ENCODE data around the gene TBC1D5.
"Not testable (repeated sequence)": the region's sequence is repeated elsewhere in the genome, so short reads cannot be mapped to it uniquely, and the experiment has no call there.

Gene TBC1D5, protein sequence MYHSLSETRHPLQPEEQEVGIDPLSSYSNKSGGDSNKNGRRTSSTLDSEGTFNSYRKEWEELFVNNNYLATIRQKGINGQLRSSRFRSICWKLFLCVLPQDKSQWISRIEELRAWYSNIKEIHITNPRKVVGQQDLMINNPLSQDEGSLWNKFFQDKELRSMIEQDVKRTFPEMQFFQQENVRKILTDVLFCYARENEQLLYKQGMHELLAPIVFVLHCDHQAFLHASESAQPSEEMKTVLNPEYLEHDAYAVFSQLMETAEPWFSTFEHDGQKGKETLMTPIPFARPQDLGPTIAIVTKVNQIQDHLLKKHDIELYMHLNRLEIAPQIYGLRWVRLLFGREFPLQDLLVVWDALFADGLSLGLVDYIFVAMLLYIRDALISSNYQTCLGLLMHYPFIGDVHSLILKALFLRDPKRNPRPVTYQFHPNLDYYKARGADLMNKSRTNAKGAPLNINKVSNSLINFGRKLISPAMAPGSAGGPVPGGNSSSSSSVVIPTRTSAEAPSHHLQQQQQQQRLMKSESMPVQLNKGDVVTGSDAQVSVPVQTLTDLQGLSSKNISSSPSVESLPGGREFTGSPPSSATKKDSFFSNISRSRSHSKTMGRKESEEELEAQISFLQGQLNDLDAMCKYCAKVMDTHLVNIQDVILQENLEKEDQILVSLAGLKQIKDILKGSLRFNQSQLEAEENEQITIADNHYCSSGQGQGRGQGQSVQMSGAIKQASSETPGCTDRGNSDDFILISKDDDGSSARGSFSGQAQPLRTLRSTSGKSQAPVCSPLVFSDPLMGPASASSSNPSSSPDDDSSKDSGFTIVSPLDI

GRCh38 chr3:17742102-17742879, at the start of gene TBC1D5:
TSS of gene TBC1D5 (minus strand) at chr3:17742631. CDS start at chr3:17508570, 234,061 bp downstream.
- peak; percentile 95 to 96 for DNase-seq (ENCODE audit: low read depth in 2 of 2)

DNA sequence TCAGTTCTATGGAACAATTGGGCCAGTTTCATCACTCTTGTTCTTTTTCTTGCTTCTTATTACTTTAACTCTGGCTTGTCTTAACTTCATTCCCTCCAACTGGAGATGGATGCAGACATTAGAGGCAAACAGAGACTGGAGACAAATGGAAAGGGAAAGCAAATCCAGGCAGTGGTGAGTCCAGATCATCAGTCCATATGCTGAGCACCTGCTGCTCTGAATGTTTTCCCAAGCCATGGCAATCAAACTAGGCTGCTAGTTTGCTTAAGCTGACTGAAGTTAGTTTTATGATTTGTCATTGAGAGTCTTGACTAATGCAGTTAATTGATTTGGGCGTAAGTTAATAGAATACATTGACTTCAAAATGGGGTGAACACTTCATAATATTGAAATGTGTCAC, 41.0 kb upstream of the TBC1D5 start:
- no peak for DNase-seq (ENCODE audit: low read depth in 2 of 2)

DNA sequence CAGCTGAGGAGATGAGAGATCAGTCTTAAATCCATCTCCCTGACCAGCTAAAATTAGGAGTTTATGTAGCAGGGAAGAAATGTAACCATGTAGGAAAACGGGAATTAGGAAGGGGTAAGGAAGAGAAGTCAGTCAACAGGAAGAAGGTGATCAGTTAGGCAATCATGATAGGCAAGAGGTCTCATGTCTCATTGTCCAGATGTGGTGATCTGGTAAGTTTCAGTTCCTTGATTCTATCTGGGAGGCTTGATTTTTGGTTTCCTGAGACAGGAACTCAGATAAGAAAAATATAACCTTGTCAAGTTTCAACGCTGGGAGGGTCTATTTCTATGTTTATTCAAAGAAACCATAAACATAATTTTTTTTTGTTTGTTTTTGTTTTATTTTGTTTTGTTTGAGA, 40.3 kb upstream of the TBC1D5 start:
- DNase-seq (ENCODE audit: low read depth in 2 of 2) = no peak

DNA sequence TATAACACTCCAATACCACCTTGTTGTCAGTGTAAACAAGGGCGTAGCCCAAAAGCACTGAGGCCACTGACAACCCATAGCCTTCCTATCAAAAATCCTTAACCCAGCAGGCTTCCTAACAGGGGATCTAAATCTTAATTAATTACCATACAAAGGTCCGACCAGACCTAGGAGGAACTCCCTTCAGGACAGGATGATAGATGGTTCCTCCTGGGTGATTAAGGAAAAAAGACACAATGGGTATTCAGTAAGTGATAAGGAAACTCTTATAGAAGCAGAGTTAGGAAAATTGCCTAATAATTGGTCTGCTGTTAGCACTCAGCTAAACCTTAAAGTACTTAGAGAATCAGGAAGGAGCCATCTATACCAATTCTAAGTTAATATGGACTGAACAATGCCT, 37.9 kb upstream of the TBC1D5 start:
- not testable (repeated sequence) for DNase-seq (ENCODE audit: low read depth in 2 of 2)

- DNase-seq (ENCODE audit: low read depth in 2 of 2) = not testable (repeated sequence)
Observed at GRCh38 chr3:17779304-17780250, 37.1 kb upstream of the TBC1D5 start.

DNA sequence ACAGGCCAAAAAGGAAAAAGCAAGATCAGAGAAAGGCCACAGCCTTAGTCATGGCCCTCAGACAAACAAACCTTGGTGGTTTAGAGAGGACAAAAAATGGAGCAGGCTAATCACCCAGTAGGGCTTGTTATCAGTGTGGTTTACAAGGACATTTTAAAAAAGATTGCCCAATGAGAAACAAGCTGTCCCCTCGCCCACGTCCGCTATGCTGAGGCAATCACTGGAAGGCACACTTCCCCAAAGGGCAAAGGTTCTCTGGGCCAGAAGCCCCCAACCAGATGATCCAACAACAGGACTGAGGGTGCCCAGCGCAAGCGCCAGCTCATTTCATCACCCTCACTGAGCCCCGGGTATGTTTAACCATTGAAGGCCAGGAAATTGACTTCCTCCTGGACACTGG, 34.9 kb upstream of the TBC1D5 start:
- DNase-seq (ENCODE audit: low read depth in 2 of 2) = not testable (repeated sequence)

DNA sequence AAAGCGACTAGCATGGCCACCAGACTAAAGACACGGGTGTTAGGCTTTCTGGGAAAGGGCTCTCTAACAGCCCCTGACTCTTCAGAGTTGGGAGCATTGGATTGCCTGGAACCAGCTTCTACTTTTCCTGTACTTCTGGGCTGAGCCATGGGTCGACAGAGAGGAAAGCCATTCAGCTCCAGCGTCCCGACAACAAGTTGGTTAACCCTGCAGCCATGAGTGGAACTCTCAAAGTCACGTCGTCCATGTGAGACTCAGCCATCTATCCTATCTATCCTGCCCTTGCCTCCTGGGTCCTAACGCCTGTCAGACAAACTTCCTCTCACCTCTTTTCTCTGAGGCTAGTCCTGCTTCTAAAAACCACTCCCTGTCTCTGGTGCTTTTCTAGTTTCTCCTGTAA, 32.6 kb upstream of the TBC1D5 start:
- no peak for DNase-seq (ENCODE audit: low read depth in 2 of 2)

GRCh38 chr3:17774180-17774910, 31.9 kb upstream of the TBC1D5 start:
- not testable (repeated sequence) for DNase-seq (ENCODE audit: low read depth in 2 of 2)

GRCh38 chr3:17772556-17772955, 30.1 kb upstream of the TBC1D5 start:
- DNase-seq (ENCODE audit: low read depth in 2 of 2) = no peak

DNA sequence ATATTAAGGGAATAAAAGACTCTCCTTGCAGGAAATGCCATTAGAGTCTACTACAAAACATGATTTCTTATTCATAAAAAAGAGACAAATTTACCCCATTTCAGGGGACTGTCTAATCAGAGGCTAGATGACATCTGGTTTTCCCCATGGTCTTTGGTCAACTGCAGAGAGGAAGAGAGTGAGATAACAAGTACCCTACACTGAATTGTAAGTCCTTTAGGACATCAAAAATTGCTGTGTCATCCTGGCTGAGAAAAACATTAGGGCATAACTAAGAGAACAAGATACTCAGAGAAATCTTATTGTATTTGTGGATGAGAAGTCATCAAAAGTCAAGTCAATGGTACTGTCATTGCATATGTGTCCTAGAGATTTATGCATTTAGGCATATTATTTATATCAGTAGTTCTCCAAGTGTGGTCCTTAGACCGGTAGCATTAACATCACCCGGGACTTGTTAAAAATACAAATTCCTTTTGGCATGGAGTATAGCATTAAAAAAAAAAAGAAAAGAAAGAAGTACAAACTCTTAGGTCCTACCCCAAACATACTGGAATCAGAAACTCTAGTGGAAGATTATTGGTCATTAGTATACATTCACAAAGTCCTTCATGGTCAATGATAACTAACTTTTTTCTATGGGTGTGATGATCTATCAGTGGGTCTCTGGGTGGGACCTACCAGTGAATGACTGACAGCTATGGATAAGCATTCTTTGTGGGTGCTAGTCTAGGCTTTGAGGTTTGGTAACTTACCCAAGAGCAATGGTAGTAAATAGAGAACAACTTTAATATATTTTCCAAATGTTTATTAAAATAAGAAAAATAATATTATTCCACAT, 29.0 kb upstream of the TBC1D5 start:
- DNase-seq (ENCODE audit: low read depth in 2 of 2) = no peak

GRCh38 chr3:17770682-17771081, 28.3 kb upstream of the TBC1D5 start:
- no peak for DNase-seq (ENCODE audit: low read depth in 2 of 2)

GRCh38 chr3:17765819-17766472, 23.5 kb upstream of the TBC1D5 start:
- DNase-seq (ENCODE audit: low read depth in 2 of 2) = no peak

DNA sequence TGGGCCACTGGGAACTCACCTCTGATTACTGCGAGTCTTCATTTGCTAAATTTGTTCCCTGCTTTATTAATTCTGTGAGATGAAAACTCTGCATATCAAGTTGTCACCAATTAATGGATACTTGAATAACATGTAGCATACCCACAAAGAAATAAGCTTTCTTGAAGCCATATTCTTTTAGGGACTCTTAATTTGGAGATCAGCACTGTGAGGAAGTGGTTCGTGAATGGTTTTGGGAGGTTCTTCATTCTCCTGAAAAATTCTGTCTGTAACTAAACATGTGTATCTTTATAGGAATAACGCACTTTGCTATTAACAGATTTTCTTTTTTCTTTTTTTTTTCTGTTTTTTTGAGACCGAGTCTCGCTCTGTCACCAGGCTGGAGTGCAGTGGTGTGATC, 19.1 kb upstream of the TBC1D5 start:
- no peak for DNase-seq (ENCODE audit: low read depth in 2 of 2)

- no peak for DNase-seq (ENCODE audit: low read depth in 2 of 2)
Observed at GRCh38 chr3:17759901-17760300, 17.5 kb upstream of the TBC1D5 start.

DNA sequence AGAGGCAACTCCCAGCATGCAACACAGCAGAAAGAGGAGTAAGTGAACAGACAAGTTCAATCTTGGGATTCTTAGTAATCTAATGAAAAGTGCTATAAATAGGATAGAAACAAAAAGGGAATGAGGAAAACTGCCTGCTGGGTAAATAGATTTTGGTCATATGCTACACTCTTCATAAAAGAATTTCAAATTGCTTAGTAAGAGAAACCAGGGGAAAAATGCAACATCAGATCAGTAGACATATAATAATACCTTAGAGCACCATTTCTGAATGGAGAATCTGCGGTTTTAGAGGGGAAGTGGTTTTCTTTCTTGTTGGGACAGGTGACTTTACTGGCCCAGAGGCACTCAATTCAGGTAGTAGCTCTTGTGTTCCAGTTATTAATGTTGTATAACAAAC, 13.4 kb upstream of the TBC1D5 start:
- no peak for DNase-seq (ENCODE audit: low read depth in 2 of 2)

- DNase-seq (ENCODE audit: low read depth in 2 of 2) = no peak
Observed at GRCh38 chr3:17753632-17753992, 11.2 kb upstream of the TBC1D5 start.

GRCh38 chr3:17752876-17753631, 10.6 kb upstream of the TBC1D5 start:
- DNase-seq (ENCODE audit: low read depth in 2 of 2) = no peak

DNA sequence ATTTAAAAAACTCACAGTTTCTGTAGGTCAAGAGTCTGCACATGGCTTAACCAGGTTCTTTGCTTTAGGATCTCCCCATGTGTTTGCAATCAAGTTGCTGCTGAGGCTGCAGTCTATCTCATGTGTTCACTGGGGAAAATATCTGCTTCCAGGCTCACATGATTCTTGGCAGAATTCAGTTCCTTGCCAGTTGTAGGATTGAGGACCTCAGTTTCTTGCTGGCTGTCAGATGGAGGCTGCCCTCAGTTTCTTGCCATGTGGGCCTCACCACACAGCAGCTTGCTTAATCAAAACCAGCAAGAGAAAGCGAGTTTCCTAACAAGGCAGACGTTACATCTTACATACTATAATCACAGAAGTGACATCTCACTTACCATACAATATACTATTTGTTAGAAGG, 10.0 kb upstream of the TBC1D5 start:
- no peak for DNase-seq (ENCODE audit: low read depth in 2 of 2)

Measured in fibroblast of skin of left biceps (primary cell).